Measurements from ENCODE around the gene UBA7.
A peak's percentile ranks its signal among the peaks of the same experiment; 100 is the strongest.
"Not testable (repeated sequence)": the region's sequence is repeated elsewhere in the genome, so short reads cannot be mapped to it uniquely, and the experiment has no call there.

UBA7 gene

DNA sequence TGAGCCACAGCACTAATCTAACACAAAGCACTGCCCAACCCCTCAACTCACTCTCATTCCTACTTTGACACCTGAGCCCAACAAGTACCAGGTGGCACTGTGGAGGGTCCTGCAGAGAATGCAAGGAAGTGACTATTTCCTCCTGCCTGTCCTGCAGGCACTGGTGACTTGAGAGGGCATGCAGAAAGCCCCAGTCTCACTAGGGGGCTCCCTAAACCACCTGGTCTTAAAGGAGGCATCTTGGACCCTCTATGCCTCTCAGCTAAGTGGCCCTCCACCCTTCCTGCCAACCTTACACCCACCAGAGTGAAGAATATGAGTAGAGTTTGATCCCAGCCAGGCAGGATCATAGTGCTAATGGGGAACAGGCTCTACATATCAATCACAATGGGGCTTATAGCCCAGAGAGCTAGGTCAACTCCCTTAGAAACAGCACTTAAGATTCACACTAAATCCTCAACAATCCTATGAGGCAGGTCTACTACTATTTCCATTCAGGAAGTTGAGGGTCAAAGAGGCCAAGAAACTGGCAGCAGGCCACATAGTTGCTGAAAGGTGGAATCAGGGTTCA, 27.5 kb upstream of the UBA7 start:
- H3K27ac ChIP-seq = no peak overlapping the region
- H3K4me2 ChIP-seq (ENCODE audit: low read length) = no peak overlapping the region
- TF ChIP-seq, protein P1, sequence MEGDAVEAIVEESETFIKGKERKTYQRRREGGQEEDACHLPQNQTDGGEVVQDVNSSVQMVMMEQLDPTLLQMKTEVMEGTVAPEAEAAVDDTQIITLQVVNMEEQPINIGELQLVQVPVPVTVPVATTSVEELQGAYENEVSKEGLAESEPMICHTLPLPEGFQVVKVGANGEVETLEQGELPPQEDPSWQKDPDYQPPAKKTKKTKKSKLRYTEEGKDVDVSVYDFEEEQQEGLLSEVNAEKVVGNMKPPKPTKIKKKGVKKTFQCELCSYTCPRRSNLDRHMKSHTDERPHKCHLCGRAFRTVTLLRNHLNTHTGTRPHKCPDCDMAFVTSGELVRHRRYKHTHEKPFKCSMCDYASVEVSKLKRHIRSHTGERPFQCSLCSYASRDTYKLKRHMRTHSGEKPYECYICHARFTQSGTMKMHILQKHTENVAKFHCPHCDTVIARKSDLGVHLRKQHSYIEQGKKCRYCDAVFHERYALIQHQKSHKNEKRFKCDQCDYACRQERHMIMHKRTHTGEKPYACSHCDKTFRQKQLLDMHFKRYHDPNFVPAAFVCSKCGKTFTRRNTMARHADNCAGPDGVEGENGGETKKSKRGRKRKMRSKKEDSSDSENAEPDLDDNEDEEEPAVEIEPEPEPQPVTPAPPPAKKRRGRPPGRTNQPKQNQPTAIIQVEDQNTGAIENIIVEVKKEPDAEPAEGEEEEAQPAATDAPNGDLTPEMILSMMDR (IDR thresholded peaks at IDR 0.05) = no peak
- H2AFZ ChIP-seq = no peak overlapping the region
- H3K36me3 ChIP-seq (ENCODE audit: control insufficient read depth, insufficient read depth, low read length) = no peaks in the 10 kb centered on the region
- H3K4me3 ChIP-seq (ENCODE audit: low read depth, low read length) = no peak overlapping the region
- no peaks in the 10 kb centered on the region for H3K79me2 ChIP-seq
- H3K9ac ChIP-seq = no peak overlapping the region
- no peaks in the 10 kb centered on the region for H3K27me3 ChIP-seq (ENCODE audit: control insufficient read depth, insufficient read depth, low read length)
- H3K4me1 ChIP-seq = no peaks in the 10 kb centered on the region
- H3K9me3 ChIP-seq (ENCODE audit: control insufficient read depth, low read length) = no peaks in the 10 kb centered on the region

DNA sequence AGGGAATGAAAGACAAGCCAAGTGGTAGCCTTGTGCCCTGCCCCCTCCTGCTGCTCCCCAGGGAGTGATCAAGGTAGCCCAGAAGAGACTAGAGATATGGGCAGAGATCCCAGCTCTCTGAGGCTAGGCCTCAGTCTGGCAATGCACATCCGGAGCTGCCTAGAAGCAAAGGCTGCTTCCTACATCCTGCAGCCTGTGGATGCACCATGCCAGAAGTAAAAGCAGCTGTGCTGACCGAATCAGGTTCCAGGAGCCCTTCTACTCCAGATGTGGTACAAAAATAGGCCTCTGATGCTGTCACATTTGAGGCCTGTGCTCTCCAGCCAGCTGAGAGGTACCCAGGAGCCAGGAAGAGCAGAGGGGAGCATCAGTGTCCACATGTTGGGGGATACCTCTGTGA, 26.6 kb upstream of the UBA7 start:
- H3K79me2 ChIP-seq = no peaks in the 10 kb centered on the region
- H3K36me3 ChIP-seq (ENCODE audit: control insufficient read depth, insufficient read depth, low read length) = no peaks in the 10 kb centered on the region
- no peaks in the 10 kb centered on the region for H3K27me3 ChIP-seq (ENCODE audit: control insufficient read depth, insufficient read depth, low read length)
- H3K4me1 ChIP-seq = no peaks in the 10 kb centered on the region
- no peaks in the 10 kb centered on the region for H3K9me3 ChIP-seq (ENCODE audit: control insufficient read depth, low read length)
- no peak overlapping the region for H3K27ac ChIP-seq
- no peak overlapping the region for H3K4me3 ChIP-seq (ENCODE audit: low read depth, low read length)
- no peak overlapping the region for H3K9ac ChIP-seq
- H2AFZ ChIP-seq = no peak overlapping the region
- H3K4me2 ChIP-seq (ENCODE audit: low read length) = no peak overlapping the region
- TF ChIP-seq, protein P1 (IDR thresholded peaks at IDR 0.05) = no peak

DNA sequence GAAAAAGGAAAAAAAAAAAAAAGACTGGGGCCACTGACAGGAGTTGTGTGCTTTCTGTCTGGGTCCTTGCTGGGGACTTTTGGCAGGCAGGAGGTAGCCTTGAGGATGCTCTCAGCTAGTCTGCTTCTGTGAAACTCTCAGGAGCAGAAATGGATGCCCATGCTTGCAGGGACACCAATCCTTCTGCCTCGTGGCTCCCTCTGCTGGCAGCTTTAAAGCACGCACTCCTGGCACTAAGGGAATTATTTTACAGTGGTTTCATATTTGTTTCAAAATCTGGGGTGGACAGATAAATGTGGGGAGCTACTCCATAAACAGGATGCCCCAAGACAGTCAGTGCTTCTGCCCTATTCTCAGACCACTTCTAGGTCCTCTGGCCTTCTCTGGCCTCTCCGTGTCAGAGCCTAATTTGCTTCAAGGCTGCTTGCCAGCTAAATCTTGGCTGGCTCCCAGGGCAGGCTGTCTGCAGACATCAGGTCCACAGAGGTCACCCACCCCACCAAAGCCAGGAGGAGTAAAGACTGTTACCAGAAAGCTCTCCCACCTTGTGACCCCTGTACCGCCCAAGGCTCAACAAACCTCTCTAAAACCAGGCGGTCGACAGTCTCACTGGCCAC, 25.5 kb upstream of the UBA7 start:
- H3K4me2 ChIP-seq (ENCODE audit: low read length) = no peak overlapping the region
- H3K4me3 ChIP-seq (ENCODE audit: low read depth, low read length) = no peak overlapping the region
- H3K27me3 ChIP-seq (ENCODE audit: control insufficient read depth, insufficient read depth, low read length) = no peaks in the 10 kb centered on the region
- H3K4me1 ChIP-seq = no peaks in the 10 kb centered on the region
- H3K9ac ChIP-seq = no peak overlapping the region
- TF ChIP-seq, protein P1 (IDR thresholded peaks at IDR 0.05) = peak; percentile 94
- H3K36me3 ChIP-seq (ENCODE audit: control insufficient read depth, insufficient read depth, low read length) = no peaks in the 10 kb centered on the region
- no peak overlapping the region for H3K27ac ChIP-seq
- H2AFZ ChIP-seq = no peak overlapping the region
- H3K9me3 ChIP-seq (ENCODE audit: control insufficient read depth, low read length) = no peaks in the 10 kb centered on the region
- no peaks in the 10 kb centered on the region for H3K79me2 ChIP-seq

DNA sequence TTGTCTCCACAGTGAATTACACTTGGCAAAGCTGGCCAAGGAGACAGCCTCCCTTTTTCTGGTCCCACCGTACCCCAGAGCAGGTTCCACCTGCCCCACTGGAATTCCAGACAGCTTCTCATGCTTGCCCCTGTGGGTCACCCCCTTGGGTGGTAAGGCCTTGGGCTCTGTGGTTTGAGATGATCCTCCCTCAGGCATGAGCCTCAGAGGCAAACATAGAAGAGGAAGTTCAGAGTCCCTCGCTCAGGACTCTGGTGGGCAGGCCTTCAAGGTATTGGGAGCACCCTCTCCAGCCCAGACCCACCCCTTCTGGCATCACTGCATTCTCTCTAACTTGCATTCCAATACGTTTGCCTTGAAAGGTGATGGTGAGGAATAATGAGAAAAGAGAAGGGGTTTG, 17.6 kb upstream of the UBA7 start:
- no peaks in the 10 kb centered on the region for H3K79me2 ChIP-seq
- TF ChIP-seq, protein P1 (IDR thresholded peaks at IDR 0.05) = no peak
- H3K9me3 ChIP-seq (ENCODE audit: control insufficient read depth, low read length) = no peaks in the 10 kb centered on the region
- H3K9ac ChIP-seq = no peak overlapping the region
- no peak overlapping the region for H3K4me2 ChIP-seq (ENCODE audit: low read length)
- no peak overlapping the region for H3K27ac ChIP-seq
- no peaks in the 10 kb centered on the region for H3K27me3 ChIP-seq (ENCODE audit: control insufficient read depth, insufficient read depth, low read length)
- no peaks in the 10 kb centered on the region for H3K4me1 ChIP-seq
- H2AFZ ChIP-seq = no peak overlapping the region
- H3K4me3 ChIP-seq (ENCODE audit: low read depth, low read length) = no peak overlapping the region
- no peaks in the 10 kb centered on the region for H3K36me3 ChIP-seq (ENCODE audit: control insufficient read depth, insufficient read depth, low read length)

DNA sequence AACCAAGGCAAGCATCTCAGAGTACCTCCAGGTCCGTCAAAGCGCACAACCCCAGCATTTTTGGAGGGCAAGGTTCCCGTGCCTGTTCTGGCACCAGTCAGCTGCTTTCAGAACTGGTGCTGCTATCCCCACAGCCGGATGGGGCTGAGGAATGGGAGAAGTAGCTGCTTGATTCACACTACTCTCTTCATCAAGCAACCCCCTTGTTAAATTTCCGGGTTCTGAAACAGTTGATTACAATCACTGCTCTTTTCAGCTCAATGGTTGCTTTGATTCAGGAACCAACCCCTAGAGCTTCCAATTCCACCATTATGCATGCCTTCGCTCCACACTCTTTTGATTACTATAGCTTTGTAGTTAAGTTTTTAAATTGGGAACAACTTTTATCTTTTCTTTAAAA, 12.3 kb upstream of the UBA7 start:
- no peaks in the 10 kb centered on the region for H3K79me2 ChIP-seq

DNA sequence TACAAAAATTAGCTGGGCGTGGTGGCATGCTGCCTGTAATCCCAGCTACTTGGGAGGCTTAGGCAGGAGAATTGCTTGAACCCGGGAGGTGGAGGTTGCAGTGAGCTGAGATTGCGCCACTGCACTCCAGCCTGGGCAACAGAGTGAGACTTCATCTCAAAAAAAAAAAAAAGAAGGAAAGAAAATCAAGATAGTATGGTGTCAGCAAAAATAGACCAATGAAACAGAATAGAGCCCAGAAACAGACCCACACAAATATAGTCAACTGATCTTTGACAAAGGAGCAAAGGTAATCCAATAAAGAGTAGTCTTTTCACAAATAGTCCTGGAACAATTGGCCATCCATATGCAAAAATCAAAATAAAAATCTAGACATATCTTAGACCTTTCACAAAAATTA, 9.4 kb upstream of the UBA7 start:
- H3K79me2 ChIP-seq; H3K4me2 ChIP-seq (ENCODE audit: low read length); H3K27ac ChIP-seq; H3K4me1 ChIP-seq; H2AFZ ChIP-seq; H3K9ac ChIP-seq; H3K4me3 ChIP-seq (ENCODE audit: low read depth, low read length); H3K36me3 ChIP-seq (ENCODE audit: control insufficient read depth, insufficient read depth, low read length); H3K27me3 ChIP-seq (ENCODE audit: control insufficient read depth, insufficient read depth, low read length); H3K9me3 ChIP-seq (ENCODE audit: control insufficient read depth, low read length): not testable (repeated sequence)

More for the DNA sequence above, 12.3 kb upstream of the UBA7 start:
- Histone ChIP-seq H3K36me3 (ENCODE audit: control insufficient read depth, insufficient read depth, low read length) (no peaks in the 10 kb centered on the region), H3K9ac (no peak overlapping the region), H3K27me3 (ENCODE audit: control insufficient read depth, insufficient read depth, low read length) (no peaks in the 10 kb centered on the region), H3K9me3 (ENCODE audit: control insufficient read depth, low read length) (no peaks in the 10 kb centered on the region), H3K27ac (no peak overlapping the region), H3K4me1 (no peaks in the 10 kb centered on the region), H3K4me2 (ENCODE audit: low read length) (no peak overlapping the region), H2AFZ (no peak overlapping the region), H3K4me3 (ENCODE audit: low read depth, low read length) (no peak overlapping the region)
- TF ChIP-seq, protein P1 (IDR thresholded peaks at IDR 0.05) = no peak
